Esophagus muscularis mucosa (tissue), 4 donors: Measurements from ENCODE around the gene DAPP1.

Experiments
- EP300 ChIP-seq: sonication (generic); formaldehyde crosslinking; IDR thresholded peaks from one replicate; pipeline ENCODE4 v1.6.1; 2017; ENCODE audit warnings: antibody characterized with exemption
- POLR2A ChIP-seq: fragments of 450-650 bp; IDR thresholded peaks from one replicate; pipeline ENCODE4 v1.6.1; 2017; ENCODE audit warnings: antibody characterized with exemption, moderate library complexity, mild to moderate bottlenecking, low read depth
- POLR2AphosphoS5 ChIP-seq, 2 donors: sonication (generic); formaldehyde crosslinking; IDR thresholded peaks; one replicate each; pipeline ENCODE4 v1.6.1; 2017; ENCODE audit warnings: antibody characterized with exemption in 2 of 2
- TF ChIP-seq, protein P1 (sequence below), 3 experiments: fragments of 200-600 bp in 2 of 3; fragments of 450-650 bp in 1 of 3; sonication (generic) in 2 of 3; IDR thresholded peaks; one replicate each; pipeline ENCODE4 v1.5.1; 2017 to 2019; ENCODE audit warnings: antibody characterized with exemption in 3 of 3, mild to moderate bottlenecking in 2 of 3, moderate library complexity in 1 of 3

DNA sequence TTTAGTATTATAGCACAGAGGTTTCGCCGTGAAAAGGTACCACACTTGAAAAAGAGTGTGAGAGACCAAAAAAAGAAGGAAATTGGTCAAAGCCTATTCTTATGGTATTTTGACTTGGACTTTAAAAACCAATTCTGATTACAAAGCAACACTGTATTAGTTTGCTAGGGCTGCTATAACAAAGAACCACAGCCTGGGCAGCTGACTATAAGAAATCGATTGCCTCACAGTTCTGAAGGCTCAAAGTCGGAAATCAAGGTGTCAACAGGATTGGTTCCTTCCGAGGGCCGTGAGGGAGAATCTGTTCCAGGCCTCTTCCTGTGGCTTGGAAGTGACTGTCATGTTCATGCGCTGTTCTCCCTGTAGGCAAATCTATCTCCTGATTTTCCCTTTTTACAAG lies 17.9 kb downstream of the DAPP1 start:
- TF ChIP-seq, protein P1, sequence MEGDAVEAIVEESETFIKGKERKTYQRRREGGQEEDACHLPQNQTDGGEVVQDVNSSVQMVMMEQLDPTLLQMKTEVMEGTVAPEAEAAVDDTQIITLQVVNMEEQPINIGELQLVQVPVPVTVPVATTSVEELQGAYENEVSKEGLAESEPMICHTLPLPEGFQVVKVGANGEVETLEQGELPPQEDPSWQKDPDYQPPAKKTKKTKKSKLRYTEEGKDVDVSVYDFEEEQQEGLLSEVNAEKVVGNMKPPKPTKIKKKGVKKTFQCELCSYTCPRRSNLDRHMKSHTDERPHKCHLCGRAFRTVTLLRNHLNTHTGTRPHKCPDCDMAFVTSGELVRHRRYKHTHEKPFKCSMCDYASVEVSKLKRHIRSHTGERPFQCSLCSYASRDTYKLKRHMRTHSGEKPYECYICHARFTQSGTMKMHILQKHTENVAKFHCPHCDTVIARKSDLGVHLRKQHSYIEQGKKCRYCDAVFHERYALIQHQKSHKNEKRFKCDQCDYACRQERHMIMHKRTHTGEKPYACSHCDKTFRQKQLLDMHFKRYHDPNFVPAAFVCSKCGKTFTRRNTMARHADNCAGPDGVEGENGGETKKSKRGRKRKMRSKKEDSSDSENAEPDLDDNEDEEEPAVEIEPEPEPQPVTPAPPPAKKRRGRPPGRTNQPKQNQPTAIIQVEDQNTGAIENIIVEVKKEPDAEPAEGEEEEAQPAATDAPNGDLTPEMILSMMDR (IDR thresholded peaks at IDR 0.05): no peak
- no peak for TF ChIP-seq POLR2AphosphoS5 (IDR thresholded peaks at IDR 0.05)
- no peak for TF ChIP-seq POLR2A
- no peak for TF ChIP-seq EP300
